Activated naive CD8-positive, alpha-beta T cell treated with anti-CD3 and anti-CD28 coated beads, Interleukin-2, amount 50 U/mL, for 24 hours (primary cell): ENCODE results near the gene PSMB4.
"Not testable (repeated sequence)": the region's sequence is repeated elsewhere in the genome, so short reads cannot be mapped to it uniquely, and the experiment has no call there.

Source experiments
- ATAC-seq: fragments of 150-1000 bp; cut with Tn5 transposase; one replicate; pipeline ENCODE4 v1.10.0; 2021
- DNase-seq: peaks from one replicate; pipeline ENCODE4 v3.0.0; 2021
- H3K27ac Mint-ChIP-seq: one replicate; pipeline ENCODE4 v1.8.0; 2021; ENCODE audit warnings: mild to moderate bottlenecking, mixed read lengths
- H3K27me3 Mint-ChIP-seq: one replicate; pipeline ENCODE4 v1.8.0; 2021; ENCODE audit warnings: mixed read lengths
- H3K36me3 Mint-ChIP-seq: one replicate; pipeline ENCODE4 v1.8.0; 2021; ENCODE audit warnings: low read depth, mixed read lengths
- H3K4me1 Mint-ChIP-seq: one replicate; pipeline ENCODE4 v1.8.0; 2021; ENCODE audit warnings: mixed read lengths
- H3K4me3 Mint-ChIP-seq: one replicate; pipeline ENCODE4 v1.8.0; 2021; ENCODE audit warnings: mild to moderate bottlenecking, moderate library complexity, mixed read lengths
- H3K9me3 Mint-ChIP-seq: one replicate; pipeline ENCODE4 v1.8.0; 2021; ENCODE audit warnings: mixed read lengths

Gene PSMB4

DNA sequence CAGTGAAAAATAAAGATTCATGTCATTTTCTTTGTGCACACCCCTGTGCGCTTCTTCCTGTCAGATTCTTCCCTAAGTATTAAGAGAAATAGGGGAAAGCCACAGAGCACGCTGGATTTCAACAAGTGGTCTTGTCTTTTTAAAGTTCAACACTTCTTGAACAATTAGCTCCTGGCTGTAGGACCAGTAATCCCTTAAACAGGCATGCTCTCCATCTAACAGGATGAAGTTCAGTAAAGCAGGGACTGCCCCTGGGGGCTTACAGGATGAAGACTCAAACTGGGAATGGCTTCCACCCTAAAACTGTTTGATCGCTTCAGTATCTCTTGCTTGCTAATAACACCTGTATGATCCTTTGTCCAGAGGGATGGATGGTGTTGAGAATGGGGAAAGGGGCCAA, 4.2 kb downstream of the PSMB4 start:
- H3K4me3 Mint-ChIP-seq = no peak overlapping the region
- H3K36me3 Mint-ChIP-seq = peaks cover 59% of the 10 kb centered on the region

GRCh38 chr1:151405187-151405951, 6.0 kb downstream of the PSMB4 start:
- Mint-ChIP-seq H3K27me3 (no peaks in the 10 kb centered on the region), H3K9me3 (no peaks in the 10 kb centered on the region), H3K4me3 (no peak overlapping the region), H3K4me1 (peaks cover 24% of the 10 kb centered on the region), H3K36me3 (peaks cover 57% of the 10 kb centered on the region), H3K27ac (no peak overlapping the region)
- DNase-seq (no peak), ATAC-seq (no peak)

More for the DNA sequence above, 4.2 kb downstream of the PSMB4 start:
- no peak for DNase-seq
- Mint-ChIP-seq H3K4me1 (peaks cover 32% of the 10 kb centered on the region), H3K27me3 (no peaks in the 10 kb centered on the region), H3K9me3 (no peaks in the 10 kb centered on the region), H3K27ac (peak overlapping the region; percentile 10)
- no peak for ATAC-seq

GRCh38 chr1:151406176-151406575, 6.8 kb downstream of the PSMB4 start:
- no peaks in the 10 kb centered on the region for H3K27me3 Mint-ChIP-seq
- H3K36me3 Mint-ChIP-seq = peaks cover 51% of the 10 kb centered on the region
- no peak overlapping the region for H3K4me3 Mint-ChIP-seq
- H3K4me1 Mint-ChIP-seq = peaks cover 15% of the 10 kb centered on the region
- no peaks in the 10 kb centered on the region for H3K9me3 Mint-ChIP-seq
- DNase-seq (no peak), ATAC-seq (no peak)
- no peak overlapping the region for H3K27ac Mint-ChIP-seq

DNA sequence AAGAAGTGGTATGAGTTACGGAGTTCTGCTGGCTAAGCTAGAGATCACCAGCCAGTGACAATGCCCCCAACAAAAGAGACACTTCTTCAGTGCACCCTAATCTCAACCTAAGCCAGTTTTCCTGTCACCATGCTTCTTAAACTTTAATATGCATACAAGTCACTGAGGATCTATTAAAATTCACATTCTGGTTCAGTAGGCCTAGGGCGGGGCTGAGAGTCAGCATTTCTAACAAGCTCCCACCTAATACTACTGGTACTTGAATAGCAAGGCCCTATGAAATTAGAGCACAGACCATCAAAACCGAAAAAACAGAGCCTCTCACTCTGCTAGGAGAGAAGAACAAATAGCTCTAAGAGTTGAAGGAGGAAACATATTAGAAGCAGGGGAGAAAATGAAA, 7.9 kb downstream of the PSMB4 start:
- peaks cover 45% of the 10 kb centered on the region for H3K36me3 Mint-ChIP-seq
- H3K9me3 Mint-ChIP-seq = no peaks in the 10 kb centered on the region
- ATAC-seq (no peak), DNase-seq (no peak)
- no peaks in the 10 kb centered on the region for H3K27me3 Mint-ChIP-seq
- H3K4me3 Mint-ChIP-seq = no peak overlapping the region
- no peak overlapping the region for H3K27ac Mint-ChIP-seq
- peaks cover 4% of the 10 kb centered on the region for H3K4me1 Mint-ChIP-seq

DNA sequence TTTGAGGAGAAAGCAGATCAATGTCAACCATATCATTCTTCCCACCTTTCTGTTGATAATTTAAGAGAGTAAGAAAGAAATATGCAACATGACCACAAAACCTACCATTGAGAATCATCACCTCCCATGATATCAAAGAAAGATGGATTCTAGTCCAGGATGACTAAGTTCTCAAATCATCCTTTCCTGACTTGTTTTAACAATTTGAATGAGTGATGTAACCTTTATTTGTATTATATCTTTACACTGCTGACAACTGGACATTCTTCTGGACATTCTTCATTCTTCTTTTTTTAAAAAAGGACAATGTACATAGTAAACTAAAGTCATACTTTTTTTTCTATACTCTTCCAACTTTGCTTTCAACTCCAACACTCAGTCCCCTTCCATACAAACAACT, 9.5 kb downstream of the PSMB4 start:
- H3K4me1 Mint-ChIP-seq = no peaks in the 10 kb centered on the region
- ATAC-seq = no peak
- peaks cover 40% of the 10 kb centered on the region for H3K36me3 Mint-ChIP-seq
- no peak overlapping the region for H3K4me3 Mint-ChIP-seq
- no peak overlapping the region for H3K27ac Mint-ChIP-seq
- DNase-seq = no peak
- no peaks in the 10 kb centered on the region for H3K9me3 Mint-ChIP-seq
- H3K27me3 Mint-ChIP-seq = no peaks in the 10 kb centered on the region

- no peak for ATAC-seq
- no peak for DNase-seq
- H3K4me1 Mint-ChIP-seq = no peaks in the 10 kb centered on the region
- no peak overlapping the region for H3K4me3 Mint-ChIP-seq
- no peaks in the 10 kb centered on the region for H3K9me3 Mint-ChIP-seq
- H3K36me3 Mint-ChIP-seq = peaks cover 31% of the 10 kb centered on the region
- no peak overlapping the region for H3K27ac Mint-ChIP-seq
- no peaks in the 10 kb centered on the region for H3K27me3 Mint-ChIP-seq
Observed at GRCh38 chr1:151411884-151412283, 12.5 kb downstream of the PSMB4 start.

DNA sequence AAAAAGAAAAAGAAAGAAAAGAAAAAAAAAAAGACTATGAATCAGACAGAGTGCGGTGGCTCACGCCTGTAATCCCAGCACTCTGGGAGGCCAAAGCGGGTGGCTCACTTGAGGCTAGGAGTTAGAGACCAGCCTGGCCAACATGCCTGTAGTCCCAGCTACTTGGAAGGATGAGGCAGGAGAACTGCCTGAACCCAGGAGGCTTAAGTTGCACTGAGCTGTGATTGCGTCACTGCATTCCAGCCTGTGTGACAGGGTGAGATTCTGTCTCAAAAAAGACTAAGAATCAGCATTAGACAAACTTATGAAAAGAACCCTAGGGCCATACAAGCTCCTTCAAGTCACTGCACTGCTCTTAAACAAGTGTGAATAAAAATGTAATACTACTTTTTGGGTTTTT, 16.9 kb downstream of the PSMB4 start:
- no peak overlapping the region for H3K4me3 Mint-ChIP-seq
- no peaks in the 10 kb centered on the region for H3K9me3 Mint-ChIP-seq
- DNase-seq (no peak), ATAC-seq (no peak)
- H3K4me1 Mint-ChIP-seq = no peaks in the 10 kb centered on the region
- no peaks in the 10 kb centered on the region for H3K27me3 Mint-ChIP-seq
- no peak overlapping the region for H3K27ac Mint-ChIP-seq
- peaks cover 23% of the 10 kb centered on the region for H3K36me3 Mint-ChIP-seq

- peaks cover 25% of the 10 kb centered on the region for H3K36me3 Mint-ChIP-seq
- no peak overlapping the region for H3K4me3 Mint-ChIP-seq
- peak overlapping the region; percentile 16 for H3K27ac Mint-ChIP-seq
- no peaks in the 10 kb centered on the region for H3K27me3 Mint-ChIP-seq
- no peaks in the 10 kb centered on the region for H3K4me1 Mint-ChIP-seq
- peak; percentile 40 for ATAC-seq
- no peak for DNase-seq
- H3K9me3 Mint-ChIP-seq = no peaks in the 10 kb centered on the region
Observed at GRCh38 chr1:151418081-151418480, 18.7 kb downstream of the PSMB4 start.

DNA sequence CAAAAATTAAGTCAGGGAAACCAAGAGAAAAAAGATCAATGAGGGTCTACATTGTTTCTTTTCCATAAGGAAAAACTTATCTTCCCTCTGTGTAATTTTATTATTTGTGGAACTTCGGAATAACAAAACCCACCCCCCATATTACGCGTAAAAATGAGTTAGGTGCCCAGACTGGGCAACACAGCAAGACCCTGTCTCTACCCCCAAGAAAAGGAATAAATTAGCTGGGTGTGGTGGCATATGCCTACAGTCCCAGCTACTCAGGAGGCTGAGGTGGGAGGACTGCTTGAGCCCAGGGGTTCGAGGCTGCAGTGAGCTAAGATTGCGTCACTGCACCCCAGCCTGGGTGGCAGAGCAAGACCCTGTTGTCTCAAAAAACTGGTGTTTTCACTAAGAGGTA, 20.4 kb downstream of the PSMB4 start:
- H3K4me3 Mint-ChIP-seq = no peak overlapping the region
- no peaks in the 10 kb centered on the region for H3K9me3 Mint-ChIP-seq
- H3K27ac Mint-ChIP-seq = no peak overlapping the region
- H3K4me1 Mint-ChIP-seq = no peaks in the 10 kb centered on the region
- peaks cover 36% of the 10 kb centered on the region for H3K36me3 Mint-ChIP-seq
- DNase-seq (no peak), ATAC-seq (no peak)
- H3K27me3 Mint-ChIP-seq = no peaks in the 10 kb centered on the region

DNA sequence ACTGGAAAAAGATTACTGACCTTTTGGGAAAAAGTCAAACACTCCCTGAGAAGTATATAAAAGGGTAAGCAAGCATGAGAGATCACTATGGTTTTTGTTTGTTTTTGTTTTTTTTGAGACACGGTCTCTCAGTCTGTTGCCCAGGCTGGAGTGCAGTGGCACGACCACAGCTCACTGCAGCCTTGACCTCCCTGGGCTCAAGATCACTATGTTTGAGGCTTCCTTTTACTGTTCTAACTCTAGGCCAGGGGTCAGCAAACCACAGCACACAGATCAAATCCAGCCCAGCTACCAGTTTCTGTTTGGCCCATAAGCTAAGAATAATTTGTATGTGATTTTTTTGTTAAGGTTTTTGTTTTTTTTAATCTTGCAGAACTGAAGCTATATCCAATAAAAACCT, 25.7 kb downstream of the PSMB4 start:
- Mint-ChIP-seq H3K9me3 (no peaks in the 10 kb centered on the region), H3K27ac (peak overlapping the region; percentile 40), H3K4me1 (no peaks in the 10 kb centered on the region), H3K4me3 (no peak overlapping the region), H3K27me3 (no peaks in the 10 kb centered on the region), H3K36me3 (peaks cover 51% of the 10 kb centered on the region)
- no peak for DNase-seq
- ATAC-seq = no peak

DNA sequence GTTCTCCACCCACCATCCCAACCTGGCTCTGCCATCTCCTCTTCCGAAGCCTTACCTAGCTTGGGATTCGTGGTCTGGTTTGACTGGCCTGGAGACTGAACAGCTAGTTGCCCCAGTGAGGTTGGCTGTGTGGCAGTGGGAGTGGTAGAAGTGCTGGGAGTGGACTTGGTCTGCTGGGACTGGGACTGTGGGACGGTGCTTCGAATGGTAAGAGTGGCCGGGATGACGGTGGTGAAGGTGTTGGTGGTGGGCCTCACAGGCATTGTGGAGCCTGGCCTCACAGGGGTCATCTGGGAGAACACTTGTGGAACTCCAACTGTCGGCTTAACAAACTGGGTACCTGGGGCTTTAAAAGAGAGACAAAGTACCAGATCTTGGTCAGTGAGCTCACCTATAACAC, 28.7 kb downstream of the PSMB4 start:
- Mint-ChIP-seq H3K36me3 (peaks cover 45% of the 10 kb centered on the region), H3K9me3 (no peaks in the 10 kb centered on the region), H3K4me1 (no peaks in the 10 kb centered on the region), H3K27ac (no peak overlapping the region), H3K4me3 (no peak overlapping the region), H3K27me3 (no peaks in the 10 kb centered on the region)
- ATAC-seq (no peak), DNase-seq (no peak)

- Mint-ChIP-seq H3K36me3 (peaks cover 10% of the 10 kb centered on the region), H3K4me1 (peaks cover 26% of the 10 kb centered on the region)
- not testable (repeated sequence) for H3K9me3 Mint-ChIP-seq, H3K4me3 Mint-ChIP-seq, ATAC-seq, DNase-seq, H3K27ac Mint-ChIP-seq, H3K27me3 Mint-ChIP-seq
Observed at GRCh38 chr1:151433827-151434226, 34.5 kb downstream of the PSMB4 start.

DNA sequence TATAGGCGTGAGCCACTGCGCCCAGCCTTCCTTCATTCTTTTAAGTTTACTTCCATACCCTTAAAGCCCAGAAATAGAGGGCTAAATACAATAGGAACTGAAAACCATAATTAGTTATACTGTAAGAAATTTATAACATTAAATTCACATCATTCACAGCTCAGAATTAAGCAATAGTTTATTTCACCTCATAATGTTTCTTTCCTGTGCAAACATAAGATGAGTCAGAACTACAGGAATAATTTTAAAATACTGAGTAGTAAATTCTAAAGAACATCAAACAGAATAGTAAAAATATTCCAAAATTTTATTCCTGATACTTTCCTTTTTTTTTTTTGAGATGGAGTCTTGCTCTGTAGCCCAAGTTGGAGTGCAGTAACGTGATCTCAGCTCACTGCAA, 35.8 kb downstream of the PSMB4 start:
- no peak overlapping the region for H3K4me3 Mint-ChIP-seq
- peaks cover 36% of the 10 kb centered on the region for H3K4me1 Mint-ChIP-seq
- H3K9me3 Mint-ChIP-seq = no peaks in the 10 kb centered on the region
- no peak overlapping the region for H3K27ac Mint-ChIP-seq
- no peak for ATAC-seq
- no peaks in the 10 kb centered on the region for H3K27me3 Mint-ChIP-seq
- H3K36me3 Mint-ChIP-seq = peaks cover 8% of the 10 kb centered on the region
- DNase-seq = no peak

DNA sequence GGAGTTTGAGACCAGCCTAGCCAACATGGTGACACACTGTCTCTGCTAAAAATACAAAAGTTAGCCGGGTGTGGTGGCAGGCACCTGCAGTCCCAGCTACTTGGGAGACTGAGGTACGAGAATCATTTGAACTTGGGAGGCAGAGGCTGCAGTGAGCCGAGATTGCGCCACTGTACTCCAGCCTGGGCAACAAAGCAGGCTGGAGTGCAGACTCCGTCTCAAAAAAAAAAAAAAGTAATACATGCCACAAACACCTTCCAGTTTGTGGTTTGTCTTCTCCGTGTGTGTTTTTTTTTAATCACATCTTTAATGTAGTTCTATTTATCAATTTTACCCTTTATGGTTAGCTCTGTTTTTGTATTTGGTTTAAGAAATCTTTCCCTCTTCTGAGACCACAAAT, 37.6 kb downstream of the PSMB4 start:
- no peak overlapping the region for H3K27ac Mint-ChIP-seq
- ATAC-seq = no peak

DNA sequence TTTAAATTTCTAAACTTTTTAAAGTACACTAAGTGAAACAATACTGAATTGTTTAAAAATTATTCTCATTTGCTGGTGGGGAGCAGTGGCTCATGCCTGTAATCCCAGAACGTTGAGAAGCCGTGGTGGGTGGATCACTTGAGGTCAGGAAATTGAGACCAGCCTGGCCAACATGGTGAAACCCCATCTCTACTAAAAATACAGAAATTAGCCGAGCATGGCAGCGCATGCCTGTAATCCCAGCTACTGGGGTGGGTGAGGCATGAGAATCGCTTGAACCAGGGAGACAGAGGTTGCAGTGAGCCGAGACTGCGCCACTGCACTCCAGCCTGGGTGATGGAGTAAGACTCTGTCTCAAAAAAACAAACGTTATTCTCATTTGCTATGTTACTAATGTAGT, 38.0 kb downstream of the PSMB4 start:
- peaks cover 38% of the 10 kb centered on the region for H3K4me1 Mint-ChIP-seq
- not testable (repeated sequence) for ATAC-seq, DNase-seq, H3K4me3 Mint-ChIP-seq, H3K27me3 Mint-ChIP-seq, H3K9me3 Mint-ChIP-seq, H3K27ac Mint-ChIP-seq
- peaks cover 18% of the 10 kb centered on the region for H3K36me3 Mint-ChIP-seq

More for the DNA sequence above, 37.6 kb downstream of the PSMB4 start:
- Mint-ChIP-seq H3K9me3 (no peaks in the 10 kb centered on the region), H3K27me3 (no peaks in the 10 kb centered on the region), H3K4me1 (peaks cover 38% of the 10 kb centered on the region), H3K4me3 (no peak overlapping the region), H3K36me3 (peaks cover 16% of the 10 kb centered on the region)
- DNase-seq = no peak
